ENCODE results near the gene OGFOD3.
"Not testable (repeated sequence)": the region's sequence is repeated elsewhere in the genome, so short reads cannot be mapped to it uniquely, and the experiment has no call there.

Gene OGFOD3, protein sequence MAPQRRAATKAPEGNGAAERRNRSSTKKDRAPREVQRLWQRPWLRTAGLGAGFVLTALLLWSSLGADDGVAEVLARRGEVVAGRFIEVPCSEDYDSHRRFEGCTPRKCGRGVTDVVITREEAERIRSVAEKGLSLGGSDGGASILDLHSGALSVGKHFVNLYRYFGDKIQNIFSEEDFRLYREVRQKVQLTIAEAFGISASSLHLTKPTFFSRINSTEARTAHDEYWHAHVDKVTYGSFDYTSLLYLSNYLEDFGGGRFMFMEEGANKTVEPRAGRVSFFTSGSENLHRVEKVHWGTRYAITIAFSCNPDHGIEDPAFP

GRCh38 chr17:82418001-82418986, at the start of gene OGFOD3, which contains the start of gene HEXD:
Gene OGFOD3 (minus strand): TSS chr17:82418586. CDS start chr17:82418485, 101 bp downstream.
Gene HEXD (plus strand): TSS chr17:82418347. CDS start chr17:82419800, 1,453 bp downstream.
- DNase-seq (ENCODE audit: extremely low read depth in 1 of 2, low read depth in 1 of 2), result peak; percentile 64 to 69

DNA sequence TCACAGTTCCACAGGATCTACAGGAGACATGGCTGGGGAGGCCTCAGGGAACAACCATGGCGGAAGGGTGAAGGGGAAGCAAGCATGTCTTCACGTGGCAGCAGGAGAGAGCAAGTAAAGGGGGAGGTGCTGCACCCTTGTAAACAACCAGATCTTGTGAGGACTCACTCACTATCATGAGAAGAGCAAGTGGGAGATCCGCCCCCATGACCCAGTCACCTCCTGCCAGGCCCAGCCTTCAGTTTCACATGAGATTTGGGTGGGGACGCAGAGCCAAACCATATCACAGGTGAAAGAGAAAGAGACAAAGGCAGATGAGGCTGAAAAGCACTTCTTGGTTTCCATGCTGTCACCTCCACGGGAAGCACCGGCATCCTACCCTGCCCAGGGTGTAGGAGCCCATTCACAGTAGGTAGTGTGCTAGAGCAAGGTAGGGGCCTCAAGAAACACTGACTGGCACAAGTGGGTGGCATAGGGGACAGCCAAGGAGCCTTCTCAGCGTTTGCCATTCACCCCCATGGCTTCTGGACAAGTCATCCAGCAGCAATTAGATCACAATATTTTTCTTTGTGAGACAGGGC, 46.7 kb upstream of the OGFOD3 start:
- no peak for DNase-seq (ENCODE audit: extremely low read depth in 1 of 2, low read depth in 1 of 2)

DNA sequence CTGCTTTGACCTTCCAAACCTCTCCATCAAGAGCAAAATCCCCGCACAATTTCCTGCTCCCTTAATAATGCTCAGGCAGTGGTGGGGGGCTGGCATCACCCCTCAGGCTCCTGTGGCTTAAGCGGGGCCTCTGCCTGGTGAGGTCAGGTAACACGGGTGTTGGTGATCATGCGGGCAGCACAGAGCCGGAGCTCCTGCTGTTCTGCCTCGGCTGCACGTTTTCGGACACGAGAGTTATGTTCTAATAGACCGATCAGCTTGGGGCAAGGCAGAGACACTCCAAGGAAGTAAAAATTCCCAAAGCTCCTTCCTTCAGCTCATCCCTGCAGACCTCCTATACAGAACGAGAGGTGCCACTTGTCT, 46.2 kb upstream of the OGFOD3 start:
- DNase-seq (ENCODE audit: extremely low read depth in 1 of 2, low read depth in 1 of 2), result no peak

DNA sequence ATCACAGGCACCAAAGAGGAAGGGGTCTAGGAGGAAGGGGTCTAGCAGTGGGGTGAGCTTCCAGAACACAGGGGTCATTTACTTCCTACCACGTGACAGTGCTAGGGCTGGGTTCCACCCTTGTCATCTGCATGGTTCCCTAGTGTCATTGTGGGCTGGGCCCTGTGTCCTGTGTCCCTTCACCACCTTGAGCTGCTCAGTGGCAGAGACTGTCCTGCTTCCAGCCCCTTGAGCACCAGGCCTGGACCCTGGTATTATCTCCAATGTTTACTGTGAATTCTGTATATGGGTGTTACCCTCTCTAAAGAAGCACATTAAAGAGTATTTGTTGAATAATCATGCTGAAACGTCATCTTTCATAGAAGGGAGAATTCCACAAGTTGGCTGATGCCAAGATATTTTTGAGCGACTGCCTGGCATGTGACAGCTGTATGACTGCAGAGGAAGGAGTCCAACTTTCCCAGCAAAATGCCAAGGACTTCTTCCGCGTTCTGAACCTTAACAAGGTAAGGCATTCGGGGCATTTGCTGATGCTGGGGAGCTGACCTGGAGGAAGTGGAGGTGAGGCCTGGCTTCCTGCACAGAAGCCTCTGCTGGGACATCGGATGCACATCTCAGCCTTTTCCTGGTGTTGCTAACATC, 45.7 kb upstream of the OGFOD3 start:
- no peak for DNase-seq (ENCODE audit: extremely low read depth in 1 of 2, low read depth in 1 of 2)

GRCh38 chr17:82463391-82463790, 45.0 kb upstream of the OGFOD3 start:
- no peak for DNase-seq (ENCODE audit: extremely low read depth in 1 of 2, low read depth in 1 of 2)

- no peak for DNase-seq (ENCODE audit: extremely low read depth in 1 of 2, low read depth in 1 of 2)
Observed at GRCh38 chr17:82461827-82462524, 43.6 kb upstream of the OGFOD3 start.

DNA sequence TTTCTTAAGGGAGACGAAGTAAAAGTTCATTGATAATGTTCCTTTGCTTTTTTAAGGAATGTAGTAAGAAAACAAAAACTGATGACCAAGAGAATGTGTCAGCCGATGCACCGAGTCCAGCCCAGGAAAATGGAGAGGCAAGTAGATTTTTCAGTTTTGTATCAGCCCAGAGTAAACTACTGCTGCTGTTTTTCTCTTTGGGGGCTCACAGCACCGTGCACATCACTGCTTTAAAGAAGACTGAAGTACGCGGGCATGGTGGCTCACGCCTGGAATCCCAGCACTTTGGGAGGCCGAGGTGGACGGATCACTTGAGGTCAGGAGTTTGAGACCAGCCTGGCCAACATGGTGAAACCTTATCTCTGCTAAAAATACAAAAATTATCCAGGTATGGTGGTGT, 41.5 kb upstream of the OGFOD3 start:
- DNase-seq (ENCODE audit: extremely low read depth in 1 of 2, low read depth in 1 of 2), result not testable (repeated sequence)

GRCh38 chr17:82458885-82459424, 40.6 kb upstream of the OGFOD3 start:
- no peak for DNase-seq (ENCODE audit: extremely low read depth in 1 of 2, low read depth in 1 of 2)

GRCh38 chr17:82458179-82458884, 39.9 kb upstream of the OGFOD3 start, which contains the start of gene NARF:
Gene NARF (plus strand): TSS chr17:82458741. CDS start chr17:82458804, 63 bp downstream.
- peak; percentile 95 to 96 for DNase-seq (ENCODE audit: extremely low read depth in 1 of 2, low read depth in 1 of 2)

- DNase-seq (ENCODE audit: extremely low read depth in 1 of 2, low read depth in 1 of 2), result no peak
Observed at GRCh38 chr17:82457929-82458178, 39.5 kb upstream of the OGFOD3 start.

- no peak for DNase-seq (ENCODE audit: extremely low read depth in 1 of 2, low read depth in 1 of 2)
Observed at GRCh38 chr17:82457073-82457928, 38.9 kb upstream of the OGFOD3 start.

DNA sequence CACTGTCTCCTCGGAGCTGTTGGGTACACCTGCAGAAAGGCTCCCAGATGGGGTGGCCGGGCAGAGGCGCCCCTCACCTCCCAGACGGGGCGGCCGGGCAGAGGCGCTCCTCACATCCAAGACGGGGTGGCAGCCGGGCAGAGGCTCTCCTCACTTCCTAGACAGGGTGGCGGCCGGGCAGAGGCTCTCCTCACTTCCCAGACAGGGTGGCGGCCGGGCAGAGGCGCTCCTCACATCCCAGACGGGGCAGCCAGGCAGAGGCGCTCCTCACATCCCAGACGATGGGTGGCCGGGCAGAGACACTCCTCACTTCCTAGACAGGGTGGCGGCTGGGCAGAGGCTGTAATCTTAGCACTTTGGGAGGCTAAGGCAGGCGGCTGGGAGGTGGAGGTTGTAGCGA, 35.3 kb upstream of the OGFOD3 start:
- DNase-seq (ENCODE audit: extremely low read depth in 1 of 2, low read depth in 1 of 2), result not testable (repeated sequence)

DNA sequence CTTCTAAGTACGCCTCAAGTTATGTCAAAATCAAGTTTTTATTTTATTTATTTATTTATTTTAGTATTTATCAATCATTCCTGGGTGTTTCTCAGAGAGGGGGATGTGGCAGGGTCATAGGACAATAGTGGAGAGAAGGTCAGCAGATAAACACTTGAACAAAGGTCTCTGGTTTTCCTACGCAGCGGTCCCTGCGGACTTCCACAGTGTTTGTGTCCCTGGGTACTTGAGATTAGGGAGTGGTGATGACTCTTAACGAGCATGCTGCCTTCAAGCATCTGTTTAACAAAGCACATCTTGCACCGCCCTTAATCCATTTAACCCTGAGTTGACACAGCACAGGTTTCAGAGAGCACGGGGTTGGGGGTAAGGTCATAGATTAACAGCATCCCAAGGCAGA, 34.8 kb upstream of the OGFOD3 start:
- DNase-seq (ENCODE audit: extremely low read depth in 1 of 2, low read depth in 1 of 2), result not testable (repeated sequence)

DNA sequence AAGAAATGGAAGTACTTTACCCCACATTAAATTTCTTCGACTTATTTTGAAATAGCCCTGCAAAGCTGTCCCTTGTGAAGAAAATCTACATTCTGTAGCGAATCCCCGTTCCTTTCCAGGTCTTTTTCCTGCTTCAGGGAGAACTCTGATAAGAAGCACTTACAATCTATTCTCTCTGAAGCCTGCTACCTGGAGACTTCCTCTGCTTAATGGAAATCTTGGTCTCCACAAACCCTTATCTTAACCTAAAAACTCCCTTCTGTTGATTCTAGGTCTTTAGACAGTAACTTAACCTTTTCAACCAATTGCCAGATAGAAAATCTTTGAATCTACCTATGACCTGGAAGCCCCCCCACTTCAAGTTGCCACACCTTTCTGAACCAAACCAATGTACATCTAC, 33.8 kb upstream of the OGFOD3 start:
- no peak for DNase-seq (ENCODE audit: extremely low read depth in 1 of 2, low read depth in 1 of 2)

- peak; percentile 88 to 94 for DNase-seq (ENCODE audit: extremely low read depth in 1 of 2, low read depth in 1 of 2)
Observed at GRCh38 chr17:82450357-82451106, 32.1 kb upstream of the OGFOD3 start, which contains the start of gene CYBC1. Gene CYBC1 (minus strand): TSS chr17:82450752. CDS start chr17:82449254, 1,498 bp downstream.

DNA sequence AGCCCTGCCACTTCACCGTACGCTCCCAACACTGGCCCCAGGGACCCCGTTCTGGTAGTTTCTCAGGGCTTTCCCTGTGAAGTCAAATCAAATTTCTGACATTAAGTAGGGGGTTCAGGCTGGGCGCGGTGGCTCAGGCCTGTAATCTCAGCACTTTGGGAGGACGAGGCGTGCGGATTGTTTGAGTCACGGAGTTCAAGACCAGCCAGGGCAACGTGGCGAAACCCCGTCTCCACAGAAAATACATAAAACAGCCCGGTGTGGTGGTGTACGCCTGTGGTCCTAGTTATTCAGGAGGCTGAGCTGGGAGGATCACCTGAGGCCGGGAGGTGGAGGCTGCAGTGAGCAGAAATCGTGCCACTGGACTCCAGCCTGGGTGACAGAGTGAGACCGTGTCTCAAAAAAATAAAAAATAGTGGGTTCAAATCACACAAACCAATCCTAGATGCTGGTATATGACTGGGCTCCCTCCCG, 31.5 kb upstream of the OGFOD3 start:
- DNase-seq (ENCODE audit: extremely low read depth in 1 of 2, low read depth in 1 of 2), result peak in 1 of 2 donors; percentile 47

DNA sequence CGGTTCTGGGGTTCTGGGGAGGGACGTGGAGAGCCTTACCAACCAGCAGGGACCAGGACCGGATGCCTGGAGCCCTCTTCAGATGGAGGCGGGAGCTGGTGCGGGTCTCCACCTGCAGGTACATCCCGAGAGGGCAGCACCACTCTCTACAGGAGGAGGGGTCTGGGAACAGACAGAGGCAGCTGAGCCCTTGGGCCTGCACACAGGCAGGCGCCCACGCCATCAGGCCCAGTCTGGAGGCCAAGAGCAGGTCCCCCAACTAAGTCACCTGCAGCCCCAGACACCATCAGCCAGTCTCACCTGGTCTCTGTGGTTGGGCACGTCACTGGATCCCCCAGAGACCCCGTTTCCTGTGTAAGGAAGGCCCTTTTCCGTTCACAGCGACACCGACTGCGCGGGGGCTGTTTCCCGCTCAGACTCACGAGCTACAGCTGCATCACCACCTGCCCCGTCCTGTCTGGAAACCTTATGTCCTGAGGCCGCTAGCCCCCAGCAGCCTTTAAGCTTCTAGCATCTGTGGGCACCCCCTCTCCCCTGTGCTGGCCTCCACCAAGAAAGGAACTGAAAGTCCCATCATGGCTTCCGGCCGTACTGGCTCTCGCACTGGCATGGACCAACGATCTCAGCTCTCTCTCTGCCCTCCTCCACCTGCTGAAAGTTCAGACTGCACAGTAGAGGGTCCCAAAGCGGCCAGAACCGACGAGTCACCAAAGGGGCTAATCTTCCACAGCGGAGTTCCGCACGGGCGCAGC, 30.9 kb upstream of the OGFOD3 start:
- DNase-seq (ENCODE audit: extremely low read depth in 1 of 2, low read depth in 1 of 2), result peak; percentile 53 to 69
